HCT116 (cell line): ENCODE data around the gene MACC1. TPM values are rescaled to one million over a fixed set of nuclear protein-coding genes. Genes with fewer than 3 reads are reported as not detected.

Experiments used
- ATAC-seq: fragments of 200-7000 bp; cut with Tn5 transposase; 2 replicates; pipeline ENCODE4 v1.9.1; 2020; ENCODE audit warnings: mild to moderate bottlenecking, moderate library complexity
- BruUV-seq: library from RNA; stranded (reverse); fragments of 400-500 nt; replicated peaks from 2 replicates; lab custom pipeline; 2021; lab: Mats Ljungman, UMichigan
- CTCF ChIA-PET: fragments of 300-600 bp; sonication (Branson Sonifier 250); formaldehyde crosslinking; loops from one replicate; lab custom pipeline; 2021; ENCODE audit warnings: antibody characterized with exemption; lab: Charles Lee
- POLR2A ChIA-PET: fragments of 300-600, 350-600 bp; sonication (Branson Sonifier 250); formaldehyde crosslinking; loops from one replicate; lab custom pipeline; 2021; ENCODE audit warnings: antibody characterized with exemption; lab: Charles Lee
- RAD21 ChIA-PET, 2 experiments: fragments of 300-600 bp; sonication (Branson Sonifier 250); formaldehyde crosslinking; loops; one replicate each; lab custom pipeline; 2023; ENCODE audit warnings: low total read pairs in 2 of 2; ENCODE audit not compliant: uncharacterized antibody in 2 of 2, unreplicated experiment in 2 of 2, low non-redundant PET in 1 of 2; lab: Charles Lee
- DNase-seq: peaks from one replicate; pipeline ENCODE4 v3.0.0-alpha.2; 2010; ENCODE audit warnings: low read depth, low spot score
- H2AFZ ChIP-seq: fragments of 200-600 bp; shearing (Covaris generic), sonication (generic); 2 replicates; pipeline ENCODE4 v1.6.1; 2017; ENCODE audit warnings: low read depth, mixed run types, mixed read lengths, antibody characterized with exemption, low read length; ENCODE audit not compliant: poor library complexity, severe bottlenecking
- H3K27ac ChIP-seq: 2 replicates; pipeline ENCODE4 v1.5.1; 2012; ENCODE audit warnings: low read depth, low read length
- H3K27me3 ChIP-seq: fragments of 200-600 bp; sonication (generic); 2 replicates; pipeline ENCODE4 v1.6.1; 2016; ENCODE audit warnings: mixed run types, low read length, mixed read lengths; ENCODE audit not compliant: insufficient read depth
- H3K36me3 ChIP-seq, 2 experiments: fragments of 200-500 bp in 1 of 2; fragments of 200-600 bp in 1 of 2; sonication (Bioruptor generic) in 1 of 2; sonication (generic) in 1 of 2; 2 replicates each; pipeline versions ENCODE4 v1.5.1 to v1.6.1; 2014 to 2016; ENCODE audit warnings: low read length in 2 of 2, inconsistent platforms in 1 of 2, mixed read lengths in 1 of 2, mixed run types in 1 of 2; ENCODE audit not compliant: insufficient read depth in 2 of 2, control insufficient read depth in 1 of 2
- H3K4me1 ChIP-seq, 2 experiments: fragments of 200-600 bp in 1 of 2; sonication (generic) in 1 of 2; 2 replicates each; pipeline versions ENCODE4 v1.5.1 to v1.6.1; 2012 to 2017; ENCODE audit warnings: low read length in 2 of 2, inconsistent platforms in 1 of 2, mild to moderate bottlenecking in 1 of 2, mixed read lengths in 1 of 2, mixed run types in 1 of 2, moderate library complexity in 1 of 2; ENCODE audit not compliant: insufficient read depth in 2 of 2, control insufficient read depth in 1 of 2
- H3K4me2 ChIP-seq: fragments of 200-600 bp; sonication (generic); 2 replicates; pipeline ENCODE4 v1.6.1; 2017; ENCODE audit warnings: mixed run types, low read length, mixed read lengths
- H3K4me3 ChIP-seq, 2 experiments: fragments of 200-600 bp in 1 of 2; sonication (generic) in 1 of 2; replicated peaks in 1 of 2; 2 replicates each; pipeline ENCODE4 v1.5.1; 2011 to 2016; ENCODE audit warnings: low read length in 2 of 2, control low read depth in 1 of 2, low read depth in 1 of 2, mild to moderate bottlenecking in 1 of 2, mixed read lengths in 1 of 2, mixed run types in 1 of 2
- H3K79me2 ChIP-seq: fragments of 200-600 bp; sonication (generic); 2 replicates; pipeline ENCODE4 v1.6.1; 2017; ENCODE audit warnings: mild to moderate bottlenecking, mixed run types, low read length, moderate library complexity, mixed read lengths; ENCODE audit not compliant: insufficient read depth
- H3K9ac ChIP-seq: fragments of 200-600 bp; sonication (generic); 2 replicates; pipeline ENCODE4 v1.6.1; 2016; ENCODE audit warnings: low read length, mixed read lengths
- H3K9me2 ChIP-seq: fragments of 200-600 bp; sonication (generic), shearing (Covaris generic); 2 replicates; pipeline ENCODE4 v1.6.1; 2017; ENCODE audit warnings: mixed run types, mild to moderate bottlenecking, moderate library complexity; ENCODE audit not compliant: insufficient read depth
- H3K9me3 ChIP-seq, 2 experiments: fragments of 200-500 bp in 1 of 2; fragments of 200-600 bp in 1 of 2; sonication (Bioruptor generic) in 1 of 2; sonication (generic) in 1 of 2; 2 replicates each; pipeline ENCODE4 v1.6.1; 2014 to 2017; ENCODE audit warnings: low read length in 2 of 2, mixed read lengths in 2 of 2, inconsistent platforms in 1 of 2, low read depth in 1 of 2, mild to moderate bottlenecking in 1 of 2, mixed run types in 1 of 2, moderate library complexity in 1 of 2; ENCODE audit not compliant: control insufficient read depth in 1 of 2, insufficient read depth in 1 of 2
- H4K20me1 ChIP-seq: fragments of 200-600 bp; sonication (generic), shearing (Covaris generic); 2 replicates; pipeline ENCODE4 v1.6.1; 2017; ENCODE audit warnings: mixed run types, mild to moderate bottlenecking, moderate library complexity; ENCODE audit not compliant: insufficient read depth
- CEBPB ChIP-seq: IDR thresholded peaks from 2 replicates; pipeline ENCODE4 v1.6.1; 2012; ENCODE audit warnings: low read depth
- EGR1 ChIP-seq: IDR thresholded peaks from 2 replicates; pipeline ENCODE4 v1.6.1; 2012; ENCODE audit warnings: low read depth
- ELF1 ChIP-seq: IDR thresholded peaks from 2 replicates; pipeline ENCODE4 v1.6.1; 2012; ENCODE audit warnings: low read depth, borderline replicate concordance
- MAX ChIP-seq: IDR thresholded peaks from 2 replicates; pipeline ENCODE4 v1.6.1; 2012
- POLR2A ChIP-seq: IDR thresholded peaks from 2 replicates; pipeline ENCODE4 v1.7.0; 2011; ENCODE audit warnings: borderline replicate concordance; ENCODE audit not compliant: insufficient read depth, insufficient read length; ENCODE audit errors: extremely low read depth
- RAD21 ChIP-seq: IDR thresholded peaks from 2 replicates; pipeline ENCODE4 v1.6.1; 2012; ENCODE audit warnings: low read depth, mild to moderate bottlenecking
- SIN3A ChIP-seq: IDR thresholded peaks from 2 replicates; pipeline ENCODE4 v1.6.1; 2012; ENCODE audit warnings: low read depth
- SP1 ChIP-seq: IDR thresholded peaks from 2 replicates; pipeline ENCODE4 v1.6.1; 2012; ENCODE audit warnings: low read depth
- SRF ChIP-seq: IDR thresholded peaks from 2 replicates; pipeline ENCODE4 v1.6.1; 2012; ENCODE audit warnings: low read depth
- TCF7L2 ChIP-seq: IDR thresholded peaks from 2 replicates; pipeline ENCODE4 v1.7.0; 2011; ENCODE audit warnings: borderline replicate concordance, inconsistent platforms; ENCODE audit not compliant: insufficient read depth, insufficient read length; ENCODE audit errors: extremely low read depth
- YY1 ChIP-seq: IDR thresholded peaks from 2 replicates; pipeline ENCODE4 v1.6.1; 2011; ENCODE audit warnings: low read length, low read depth, moderate library complexity, mild to moderate bottlenecking; ENCODE audit not compliant: insufficient replicate concordance; ENCODE audit errors: extremely low read depth
- ZBTB33 ChIP-seq: IDR thresholded peaks from 2 replicates; pipeline ENCODE4 v1.6.1; 2011; ENCODE audit warnings: mild to moderate bottlenecking, low read length, moderate library complexity; ENCODE audit not compliant: insufficient replicate concordance; ENCODE audit errors: extremely low read depth
- ZFX ChIP-seq: fragments of 450-650 bp; IDR thresholded peaks from 2 replicates; pipeline ENCODE4 v1.6.1; 2017
- ZNF274 ChIP-seq: fragments of 200-500 bp; sonication (Bioruptor generic); IDR thresholded peaks from 2 replicates; pipeline ENCODE4 v1.6.1; 2014; ENCODE audit warnings: mild to moderate bottlenecking, low read depth, low read length, inconsistent platforms
- intact Hi-C: fragments of 100-400 bp; cut with micrococcal nuclease; formaldehyde crosslinking; loops from 2 replicates; pipeline ENCODE4 v1.10.0; 2022
- total RNA-seq: library from RNA; stranded (reverse); gene quantifications from one replicate; pipeline ENCODE4 v1.2.1, GENCODE V29; 2021; ENCODE audit not compliant: unreplicated experiment
- TF ChIP-seq, protein P1 (sequence below), 3 experiments: fragments of 200-600 bp in 1 of 3; sonication (generic) in 1 of 3; IDR thresholded peaks in 2 of 3; conservative IDR thresholded peaks in 1 of 3; 2 replicates each; pipeline ENCODE4 v1.5.1; 2012 to 2017; ENCODE audit warnings: low read depth in 2 of 3, low read length in 2 of 3, antibody characterized with exemption in 1 of 3, borderline replicate concordance in 1 of 3, control low read depth in 1 of 3, mild to moderate bottlenecking in 1 of 3, mixed read lengths in 1 of 3, mixed run types in 1 of 3, moderate library complexity in 1 of 3; ENCODE audit not compliant: insufficient read depth in 1 of 3

MACC1 gene
- total RNA-seq, 1 experiment from 2014 or later, result 9.8 TPM

- TF ChIP-seq, protein P1, sequence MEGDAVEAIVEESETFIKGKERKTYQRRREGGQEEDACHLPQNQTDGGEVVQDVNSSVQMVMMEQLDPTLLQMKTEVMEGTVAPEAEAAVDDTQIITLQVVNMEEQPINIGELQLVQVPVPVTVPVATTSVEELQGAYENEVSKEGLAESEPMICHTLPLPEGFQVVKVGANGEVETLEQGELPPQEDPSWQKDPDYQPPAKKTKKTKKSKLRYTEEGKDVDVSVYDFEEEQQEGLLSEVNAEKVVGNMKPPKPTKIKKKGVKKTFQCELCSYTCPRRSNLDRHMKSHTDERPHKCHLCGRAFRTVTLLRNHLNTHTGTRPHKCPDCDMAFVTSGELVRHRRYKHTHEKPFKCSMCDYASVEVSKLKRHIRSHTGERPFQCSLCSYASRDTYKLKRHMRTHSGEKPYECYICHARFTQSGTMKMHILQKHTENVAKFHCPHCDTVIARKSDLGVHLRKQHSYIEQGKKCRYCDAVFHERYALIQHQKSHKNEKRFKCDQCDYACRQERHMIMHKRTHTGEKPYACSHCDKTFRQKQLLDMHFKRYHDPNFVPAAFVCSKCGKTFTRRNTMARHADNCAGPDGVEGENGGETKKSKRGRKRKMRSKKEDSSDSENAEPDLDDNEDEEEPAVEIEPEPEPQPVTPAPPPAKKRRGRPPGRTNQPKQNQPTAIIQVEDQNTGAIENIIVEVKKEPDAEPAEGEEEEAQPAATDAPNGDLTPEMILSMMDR (IDR thresholded peaks at IDR 0.05 in 2 of 3, conservative IDR thresholded peaks at IDR 0.05 in 1 of 3; ENCODE audit: borderline replicate concordance in 1 of 3, insufficient read depth in 1 of 3, low read depth in 2 of 3, low read length in 2 of 3), result no peak
- TF ChIP-seq EGR1 (no peak), POLR2A (no peak), RAD21 (no peak)
Measured at GRCh38 chr7:20194343-20194995, 22.7 kb downstream of the MACC1 start (continued).

DNA sequence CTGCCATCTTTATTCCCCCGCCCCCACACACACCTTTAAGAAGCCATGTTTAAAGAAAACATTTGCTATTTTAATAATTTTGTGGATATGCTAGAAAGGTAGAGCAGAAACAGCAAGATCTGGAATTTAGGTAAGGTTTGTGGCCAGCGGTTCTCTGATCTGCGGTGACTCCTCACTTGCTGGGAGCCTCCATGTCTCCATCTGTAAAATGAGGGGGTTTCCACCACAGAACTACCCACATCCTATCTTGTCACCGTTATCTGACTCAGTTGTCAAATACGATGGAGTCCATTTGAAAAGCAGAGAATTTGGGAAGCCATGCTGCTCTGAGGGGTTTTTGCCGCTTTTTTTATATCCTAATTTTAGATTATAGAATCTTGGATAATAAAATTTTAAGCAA, 23.3 kb downstream of the MACC1 start:
- Histone ChIP-seq H3K79me2 (peaks cover 5% of the 10 kb centered on the region; the same call in 1 of the 2 replicates), H3K27me3 (no peaks in the 10 kb centered on the region), H3K27ac (no peak overlapping the region), H3K9me3 (peaks cover 0 to 7% of the 10 kb centered on the region in 2 experiments; a peak in 1 of 4 replicates), H3K4me1 (peaks cover 11% of the 10 kb centered on the region in 2 experiments), H3K9me2 (no peaks in the 10 kb centered on the region), H3K9ac (no peak overlapping the region), H3K4me3 (no peak overlapping the region), H2AFZ (no peak overlapping the region), H3K4me2 (no peak overlapping the region), H3K36me3 (no peaks in the 10 kb centered on the region; a peak in 1 of 4 replicates), H4K20me1 (no peaks in the 10 kb centered on the region)
- POLR2A ChIA-PET, result no interaction called here
- TF ChIP-seq MAX (no peak), YY1 (no peak), ELF1 (no peak), TCF7L2 (no peak), SP1 (no peak), SIN3A (no peak), ZFX (no peak), CEBPB (no peak), EGR1 (no peak), ZNF274 (no peak), ZBTB33 (no peak), SRF (no peak)
- TF ChIP-seq, protein P1 (IDR thresholded peaks at IDR 0.05 in 2 of 3, conservative IDR thresholded peaks at IDR 0.05 in 1 of 3; ENCODE audit: borderline replicate concordance in 1 of 3, insufficient read depth in 1 of 3, low read depth in 2 of 3, low read length in 2 of 3), result no peak
- DNase-seq, result no peak
- intact Hi-C loops, result no loop called here
- ATAC-seq, result no peak
- RAD21 ChIA-PET, result no interaction called here
- CTCF ChIA-PET, result no interaction called here
- no TSS peak for BruUV-seq
